HL-60 (cell line): ENCODE data around the gene LAG3.

Source experiments
- DNase-seq, 2 experiments: peaks; one replicate each; pipeline ENCODE4 v3.0.0-alpha.2; 2010 to 2020; ENCODE audit warnings: low read depth in 1 of 2, low spot score in 1 of 2
- H3K27ac ChIP-seq: fragments of 250-450 bp; sonication (Bioruptor Pico); replicated peaks from 2 replicates; pipeline ENCODE4 v1.5.1; 2020; ENCODE audit warnings: mild to moderate bottlenecking, moderate library complexity
- H3K27me3 ChIP-seq: fragments of 250-450 bp; sonication (Bioruptor Pico); 2 replicates; pipeline ENCODE4 v1.5.1; 2021; ENCODE audit warnings: mild to moderate bottlenecking, moderate library complexity; ENCODE audit not compliant: insufficient read depth, poor library complexity, severe bottlenecking
- H3K4me3 ChIP-seq: replicated peaks from 2 replicates; pipeline ENCODE4 v1.5.1; 2011; ENCODE audit warnings: mild to moderate bottlenecking, control low read depth, low read length; ENCODE audit not compliant: insufficient read depth
- GABPA ChIP-seq: IDR thresholded peaks from 2 replicates; pipeline ENCODE4 v1.6.1; 2012; ENCODE audit warnings: low read depth
- POLR2AphosphoS5 ChIP-seq: IDR thresholded peaks from 2 replicates; pipeline ENCODE4 v1.6.1; 2012; ENCODE audit warnings: low read depth
- SPI1 ChIP-seq: IDR thresholded peaks from 2 replicates; pipeline ENCODE4 v1.6.1; 2012; ENCODE audit warnings: low read depth, mild to moderate bottlenecking, borderline replicate concordance
- TF ChIP-seq, protein P1 (sequence below): IDR thresholded peaks from one replicate; pipeline ENCODE4 v1.5.1; 2011; ENCODE audit warnings: low read length, control low read depth, inconsistent platforms; ENCODE audit not compliant: insufficient read depth
- TF ChIP-seq, protein P2 (sequence below): IDR thresholded peaks from 2 replicates; pipeline ENCODE4 v1.6.1; 2012; ENCODE audit warnings: low read depth; ENCODE audit not compliant: insufficient replicate concordance

Gene LAG3

DNA sequence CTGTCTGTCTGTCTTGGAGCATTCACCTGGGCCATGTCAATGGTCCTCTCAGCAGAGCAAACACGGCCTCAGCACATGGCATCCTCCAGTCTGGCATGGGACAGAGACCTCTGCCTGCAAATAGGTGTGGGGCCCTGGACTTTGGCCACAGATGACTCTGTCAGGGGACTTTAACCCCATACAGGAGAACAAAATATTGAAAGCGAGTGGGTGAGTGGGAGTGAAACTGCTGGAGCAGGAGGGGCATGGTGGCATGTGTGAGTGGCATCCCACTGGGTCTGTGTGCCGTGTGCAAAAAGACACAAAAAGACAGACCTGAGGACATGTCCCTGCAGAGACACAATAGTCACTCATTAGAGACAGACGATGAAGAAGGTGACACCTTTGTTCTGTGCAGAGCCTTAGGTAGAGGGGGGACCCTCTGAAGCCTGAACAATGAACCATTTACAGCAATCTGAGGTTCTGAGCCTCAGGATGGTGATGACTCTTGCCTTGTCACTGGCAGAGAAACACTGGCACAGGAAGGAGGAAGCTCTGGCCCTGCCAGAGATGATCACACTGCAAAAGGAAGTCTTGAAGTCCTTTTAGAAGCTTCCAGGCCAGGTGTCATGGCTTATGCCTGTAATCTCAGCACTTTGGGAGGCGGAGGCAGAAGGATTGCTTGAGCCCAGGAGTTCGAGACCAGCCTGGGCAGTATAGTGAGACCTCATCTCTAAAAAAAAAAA, 7.5 kb downstream of the LAG3 start:
- H3K27me3 ChIP-seq: peaks cover 10% of the 10 kb centered on the region
- DNase-seq: peak in 1 of 2 experiments; percentile 48
- no peak for TF ChIP-seq SPI1
- no peak for TF ChIP-seq GABPA
- TF ChIP-seq, protein P1, sequence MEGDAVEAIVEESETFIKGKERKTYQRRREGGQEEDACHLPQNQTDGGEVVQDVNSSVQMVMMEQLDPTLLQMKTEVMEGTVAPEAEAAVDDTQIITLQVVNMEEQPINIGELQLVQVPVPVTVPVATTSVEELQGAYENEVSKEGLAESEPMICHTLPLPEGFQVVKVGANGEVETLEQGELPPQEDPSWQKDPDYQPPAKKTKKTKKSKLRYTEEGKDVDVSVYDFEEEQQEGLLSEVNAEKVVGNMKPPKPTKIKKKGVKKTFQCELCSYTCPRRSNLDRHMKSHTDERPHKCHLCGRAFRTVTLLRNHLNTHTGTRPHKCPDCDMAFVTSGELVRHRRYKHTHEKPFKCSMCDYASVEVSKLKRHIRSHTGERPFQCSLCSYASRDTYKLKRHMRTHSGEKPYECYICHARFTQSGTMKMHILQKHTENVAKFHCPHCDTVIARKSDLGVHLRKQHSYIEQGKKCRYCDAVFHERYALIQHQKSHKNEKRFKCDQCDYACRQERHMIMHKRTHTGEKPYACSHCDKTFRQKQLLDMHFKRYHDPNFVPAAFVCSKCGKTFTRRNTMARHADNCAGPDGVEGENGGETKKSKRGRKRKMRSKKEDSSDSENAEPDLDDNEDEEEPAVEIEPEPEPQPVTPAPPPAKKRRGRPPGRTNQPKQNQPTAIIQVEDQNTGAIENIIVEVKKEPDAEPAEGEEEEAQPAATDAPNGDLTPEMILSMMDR: no peak
- TF ChIP-seq POLR2AphosphoS5: no peak
- TF ChIP-seq, protein P2, sequence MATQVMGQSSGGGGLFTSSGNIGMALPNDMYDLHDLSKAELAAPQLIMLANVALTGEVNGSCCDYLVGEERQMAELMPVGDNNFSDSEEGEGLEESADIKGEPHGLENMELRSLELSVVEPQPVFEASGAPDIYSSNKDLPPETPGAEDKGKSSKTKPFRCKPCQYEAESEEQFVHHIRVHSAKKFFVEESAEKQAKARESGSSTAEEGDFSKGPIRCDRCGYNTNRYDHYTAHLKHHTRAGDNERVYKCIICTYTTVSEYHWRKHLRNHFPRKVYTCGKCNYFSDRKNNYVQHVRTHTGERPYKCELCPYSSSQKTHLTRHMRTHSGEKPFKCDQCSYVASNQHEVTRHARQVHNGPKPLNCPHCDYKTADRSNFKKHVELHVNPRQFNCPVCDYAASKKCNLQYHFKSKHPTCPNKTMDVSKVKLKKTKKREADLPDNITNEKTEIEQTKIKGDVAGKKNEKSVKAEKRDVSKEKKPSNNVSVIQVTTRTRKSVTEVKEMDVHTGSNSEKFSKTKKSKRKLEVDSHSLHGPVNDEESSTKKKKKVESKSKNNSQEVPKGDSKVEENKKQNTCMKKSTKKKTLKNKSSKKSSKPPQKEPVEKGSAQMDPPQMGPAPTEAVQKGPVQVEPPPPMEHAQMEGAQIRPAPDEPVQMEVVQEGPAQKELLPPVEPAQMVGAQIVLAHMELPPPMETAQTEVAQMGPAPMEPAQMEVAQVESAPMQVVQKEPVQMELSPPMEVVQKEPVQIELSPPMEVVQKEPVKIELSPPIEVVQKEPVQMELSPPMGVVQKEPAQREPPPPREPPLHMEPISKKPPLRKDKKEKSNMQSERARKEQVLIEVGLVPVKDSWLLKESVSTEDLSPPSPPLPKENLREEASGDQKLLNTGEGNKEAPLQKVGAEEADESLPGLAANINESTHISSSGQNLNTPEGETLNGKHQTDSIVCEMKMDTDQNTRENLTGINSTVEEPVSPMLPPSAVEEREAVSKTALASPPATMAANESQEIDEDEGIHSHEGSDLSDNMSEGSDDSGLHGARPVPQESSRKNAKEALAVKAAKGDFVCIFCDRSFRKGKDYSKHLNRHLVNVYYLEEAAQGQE: no peak
- H3K27ac ChIP-seq: no peak overlapping the region
- no peak overlapping the region for H3K4me3 ChIP-seq

DNA sequence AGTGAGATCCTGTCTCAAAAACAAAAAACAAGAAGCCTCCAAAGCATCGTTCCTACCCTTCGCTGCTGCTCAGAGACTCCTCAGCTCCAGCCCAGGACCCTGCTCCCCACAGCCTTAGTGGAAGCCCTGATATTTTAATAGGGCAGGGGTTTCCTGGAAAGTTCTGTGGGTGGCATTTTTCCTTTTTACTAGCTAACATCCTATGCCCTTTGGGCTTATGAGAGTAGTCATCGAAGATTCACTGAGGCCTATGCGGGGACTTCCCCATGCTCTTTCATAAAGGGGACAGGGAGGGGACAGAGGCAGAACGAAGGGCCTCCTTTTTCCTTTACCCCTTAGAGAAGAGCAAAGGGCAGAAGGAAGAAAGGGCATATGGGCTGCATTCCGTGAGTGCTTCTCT, 8.3 kb downstream of the LAG3 start:
- Histone ChIP-seq H3K27me3 (peaks cover 10% of the 10 kb centered on the region), H3K27ac (no peak overlapping the region), H3K4me3 (no peak overlapping the region)
- TF ChIP-seq SPI1 (no peak), GABPA (no peak), POLR2AphosphoS5 (no peak)
- TF ChIP-seq, protein P1: no peak
- TF ChIP-seq, protein P2: no peak
- no peak for DNase-seq

DNA sequence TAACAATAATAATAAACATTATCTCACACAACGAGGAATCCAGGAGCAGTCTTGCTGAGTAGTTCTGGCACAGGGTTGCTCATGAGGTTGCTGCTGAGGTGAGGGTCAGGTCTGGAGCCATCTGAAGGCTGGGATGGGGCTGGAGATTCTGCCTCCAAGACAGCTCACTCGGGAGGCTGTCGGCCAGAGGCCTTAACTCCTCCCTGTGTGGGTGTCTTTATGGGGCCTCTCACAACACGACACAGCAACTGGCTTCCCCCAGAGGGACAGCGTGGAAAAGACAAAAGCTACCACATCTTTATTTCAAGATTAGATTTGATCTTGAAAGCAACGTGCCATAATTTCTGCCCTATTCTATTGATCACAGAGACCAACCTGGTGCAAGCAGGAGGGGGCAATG, 9.8 kb downstream of the LAG3 start:
- no peak overlapping the region for H3K4me3 ChIP-seq
- no peak overlapping the region for H3K27ac ChIP-seq
- peaks cover 6% of the 10 kb centered on the region for H3K27me3 ChIP-seq
- TF ChIP-seq, protein P1: no peak
- TF ChIP-seq, protein P2: no peak
- TF ChIP-seq GABPA (no peak), POLR2AphosphoS5 (no peak), SPI1 (no peak)
- no peak for DNase-seq
